SU-DHL-6 (cell line): ENCODE measurements around the gene KIF1A.

ENCODE experiments used
- EZH2phosphoT487 ChIP-seq: fragments of 200-600 bp; sonication (generic), shearing (Covaris generic); conservative IDR thresholded peaks from 2 replicates; pipeline ENCODE4 v1.6.1; 2018; ENCODE audit warnings: mild to moderate bottlenecking, antibody characterized with exemption, low read length, moderate library complexity, mixed read lengths
- TF ChIP-seq, protein P1 (sequence below): fragments of 200-600 bp; sonication (generic); IDR thresholded peaks from one replicate; pipeline ENCODE4 v1.5.1; 2017; ENCODE audit warnings: antibody characterized with exemption, mild to moderate bottlenecking, low read length, moderate library complexity; ENCODE audit not compliant: insufficient read depth, poor library complexity, severe bottlenecking

- TF ChIP-seq, protein P1, sequence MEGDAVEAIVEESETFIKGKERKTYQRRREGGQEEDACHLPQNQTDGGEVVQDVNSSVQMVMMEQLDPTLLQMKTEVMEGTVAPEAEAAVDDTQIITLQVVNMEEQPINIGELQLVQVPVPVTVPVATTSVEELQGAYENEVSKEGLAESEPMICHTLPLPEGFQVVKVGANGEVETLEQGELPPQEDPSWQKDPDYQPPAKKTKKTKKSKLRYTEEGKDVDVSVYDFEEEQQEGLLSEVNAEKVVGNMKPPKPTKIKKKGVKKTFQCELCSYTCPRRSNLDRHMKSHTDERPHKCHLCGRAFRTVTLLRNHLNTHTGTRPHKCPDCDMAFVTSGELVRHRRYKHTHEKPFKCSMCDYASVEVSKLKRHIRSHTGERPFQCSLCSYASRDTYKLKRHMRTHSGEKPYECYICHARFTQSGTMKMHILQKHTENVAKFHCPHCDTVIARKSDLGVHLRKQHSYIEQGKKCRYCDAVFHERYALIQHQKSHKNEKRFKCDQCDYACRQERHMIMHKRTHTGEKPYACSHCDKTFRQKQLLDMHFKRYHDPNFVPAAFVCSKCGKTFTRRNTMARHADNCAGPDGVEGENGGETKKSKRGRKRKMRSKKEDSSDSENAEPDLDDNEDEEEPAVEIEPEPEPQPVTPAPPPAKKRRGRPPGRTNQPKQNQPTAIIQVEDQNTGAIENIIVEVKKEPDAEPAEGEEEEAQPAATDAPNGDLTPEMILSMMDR, result no peak
- TF ChIP-seq EZH2phosphoT487, result no peak
These were observed 2.3 kb upstream of the KIF1A start for GRCh38 chr2:240822280-240822847.
